HuH-7 (cell line): ENCODE measurements around the gene MROH8.

Experiments used
- DNase-seq: peaks from one replicate; pipeline ENCODE4 v3.0.0; 2011; ENCODE audit warnings: low spot score

The MROH8 gene

GRCh38 chr20:37198932-37199660 lies 19.7 kb upstream of the MROH8 start:
- no peak for DNase-seq

DNA sequence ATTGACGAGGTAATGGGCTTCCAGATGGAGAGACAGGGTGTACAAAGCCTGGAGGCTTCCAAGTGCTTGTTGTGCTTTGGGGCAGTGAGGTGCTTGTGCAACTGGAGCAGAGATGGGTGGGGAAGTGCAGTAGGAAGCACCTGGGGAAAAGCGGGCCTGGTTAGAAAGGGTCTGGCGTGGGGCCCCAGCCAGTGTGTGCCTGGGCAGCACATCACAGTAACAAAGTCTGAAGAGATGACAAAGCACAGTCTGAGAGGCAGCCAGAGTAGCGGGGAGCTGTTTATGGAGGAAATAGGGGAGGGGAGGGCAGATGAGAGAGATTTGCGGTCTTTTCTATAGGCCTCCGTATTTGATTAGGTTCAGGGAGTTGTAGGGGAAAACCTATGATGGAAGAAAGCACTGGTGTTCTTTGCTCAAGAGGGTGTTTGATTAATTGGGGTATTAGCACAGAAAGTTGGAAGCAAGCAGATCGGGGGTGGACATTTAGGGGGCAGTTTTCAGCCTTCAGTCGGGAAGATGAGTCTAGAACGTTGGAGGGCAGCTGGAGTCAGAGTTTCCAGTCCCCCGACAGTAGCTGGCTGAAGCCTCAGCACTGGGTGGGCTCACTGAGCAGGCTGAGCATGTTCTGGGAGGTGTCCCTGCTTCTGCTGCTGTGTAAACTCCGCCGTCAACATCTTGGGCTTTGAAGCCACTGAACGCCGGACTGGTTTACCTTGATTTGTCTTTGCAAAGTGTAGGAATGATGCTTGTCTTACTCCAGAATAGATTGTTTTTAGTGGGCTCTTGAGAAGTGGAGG lies 15.5 kb upstream of the MROH8 start:
- no peak for DNase-seq

GRCh38 chr20:37193821-37194220 lies 14.5 kb upstream of the MROH8 start:
- no peak for DNase-seq

GRCh38 chr20:37193226-37193625 lies 13.9 kb upstream of the MROH8 start:
- no peak for DNase-seq

- peak; percentile 75 for DNase-seq
These were observed 12.9 kb upstream of the MROH8 start for GRCh38 chr20:37192137-37192854.

- no peak for DNase-seq
These were observed 11.2 kb upstream of the MROH8 start for GRCh38 chr20:37190354-37191112.

DNA sequence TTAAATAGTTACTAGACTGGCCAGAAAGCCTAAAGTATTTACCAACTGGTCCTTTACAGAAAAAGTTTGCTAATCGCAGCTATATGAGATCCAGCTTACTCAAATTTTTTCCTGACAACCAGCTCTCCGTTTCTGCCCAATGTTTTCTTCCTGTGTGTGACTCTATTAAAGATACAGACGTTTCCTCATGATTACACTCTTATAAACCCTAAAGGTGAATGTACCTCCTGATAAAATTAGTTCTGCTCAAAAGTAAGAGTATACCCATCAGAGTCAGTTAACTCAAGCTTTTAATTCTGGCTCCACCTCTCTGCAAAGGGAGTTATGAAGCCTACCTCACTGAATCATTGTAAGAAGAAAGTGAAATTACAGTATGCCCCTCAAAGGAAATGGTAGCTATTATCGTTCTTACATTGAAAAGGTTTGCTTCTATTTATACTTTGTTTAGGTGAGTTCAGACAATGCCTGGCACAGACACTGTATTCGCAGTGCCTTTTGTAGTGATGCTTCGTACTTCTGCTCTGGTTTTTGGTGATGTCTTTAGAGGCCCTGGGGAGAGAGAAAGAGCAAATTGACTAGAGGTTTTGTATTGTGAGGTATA lies 10.2 kb upstream of the MROH8 start:
- DNase-seq = no peak

DNA sequence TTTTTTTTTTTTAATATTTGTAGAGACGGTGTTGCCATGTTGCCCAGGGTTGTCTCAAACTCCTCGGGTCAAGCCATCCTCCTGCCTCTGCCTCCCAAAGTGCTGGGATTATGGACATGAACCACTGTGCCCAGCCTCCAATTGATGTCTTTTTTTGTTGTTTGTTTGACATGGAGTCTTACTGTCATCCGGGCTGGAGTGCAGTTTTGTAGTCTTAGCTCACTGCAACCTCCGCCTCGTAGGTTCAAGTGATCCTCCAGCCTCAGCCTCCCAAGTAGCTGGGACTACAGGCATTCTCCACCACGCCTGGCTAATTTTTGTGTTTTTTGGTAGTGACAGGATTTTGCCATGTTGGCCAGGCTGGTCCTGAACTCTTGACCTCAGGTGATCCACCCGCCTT lies 9.4 kb upstream of the MROH8 start:
- DNase-seq = no peak

- no peak for DNase-seq
These were observed 6.3 kb upstream of the MROH8 start for GRCh38 chr20:37185686-37186085.

GRCh38 chr20:37179683-37180524 lies 556 bp upstream of the MROH8 start:
- no peak for DNase-seq

- no peak for DNase-seq
These were observed 6.5 kb downstream of the MROH8 start for GRCh38 chr20:37172836-37173235.

DNA sequence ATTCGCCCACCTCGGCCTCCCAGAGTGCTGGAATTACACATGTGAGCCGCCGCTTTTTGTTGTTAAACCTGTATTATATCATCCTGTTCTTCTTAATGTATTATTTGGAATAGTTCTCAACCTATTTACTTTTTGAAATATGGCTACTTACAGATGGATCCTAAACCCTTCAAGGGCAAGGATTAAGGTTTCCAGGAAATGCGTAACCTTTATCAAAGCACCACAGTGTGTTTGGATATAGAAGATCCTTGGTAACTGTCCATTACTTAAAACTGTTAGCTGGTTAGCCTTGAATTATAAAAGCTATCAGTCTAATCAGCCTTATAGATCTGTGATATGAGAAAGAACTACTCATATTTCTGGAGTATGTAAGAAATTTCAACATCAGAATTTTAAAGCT lies 12.5 kb downstream of the MROH8 start:
- no peak for DNase-seq

GRCh38 chr20:37165031-37165430 lies 14.3 kb downstream of the MROH8 start:
- no peak for DNase-seq

GRCh38 chr20:37163832-37164554 lies 15.4 kb downstream of the MROH8 start:
- DNase-seq = no peak

- DNase-seq = no peak
These were observed 16.7 kb downstream of the MROH8 start for GRCh38 chr20:37162646-37163045.

GRCh38 chr20:37161830-37162549 lies 17.4 kb downstream of the MROH8 start:
- DNase-seq = no peak

DNA sequence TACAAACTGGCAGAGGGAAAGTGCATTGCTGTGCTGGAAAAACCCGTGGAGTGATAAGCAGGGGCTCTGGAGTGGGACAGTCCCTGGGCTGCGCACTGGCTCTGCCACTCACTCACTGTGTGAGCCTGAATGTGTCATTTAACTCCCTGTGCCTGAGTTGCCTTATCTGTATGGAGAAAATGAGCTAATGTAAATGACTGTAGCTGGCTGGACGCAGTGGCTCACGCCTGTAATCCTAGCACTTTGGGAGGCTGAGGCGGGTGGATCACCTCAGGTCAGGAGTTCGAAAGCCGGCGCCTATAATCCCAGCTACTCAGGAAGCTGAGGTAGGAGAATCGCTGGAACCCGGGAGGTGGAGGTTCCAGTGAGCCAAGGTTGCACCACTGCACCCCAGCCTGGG lies 18.7 kb downstream of the MROH8 start:
- no peak for DNase-seq

GRCh38 chr20:37158248-37158647 lies 21.1 kb downstream of the MROH8 start:
- DNase-seq = no peak

DNA sequence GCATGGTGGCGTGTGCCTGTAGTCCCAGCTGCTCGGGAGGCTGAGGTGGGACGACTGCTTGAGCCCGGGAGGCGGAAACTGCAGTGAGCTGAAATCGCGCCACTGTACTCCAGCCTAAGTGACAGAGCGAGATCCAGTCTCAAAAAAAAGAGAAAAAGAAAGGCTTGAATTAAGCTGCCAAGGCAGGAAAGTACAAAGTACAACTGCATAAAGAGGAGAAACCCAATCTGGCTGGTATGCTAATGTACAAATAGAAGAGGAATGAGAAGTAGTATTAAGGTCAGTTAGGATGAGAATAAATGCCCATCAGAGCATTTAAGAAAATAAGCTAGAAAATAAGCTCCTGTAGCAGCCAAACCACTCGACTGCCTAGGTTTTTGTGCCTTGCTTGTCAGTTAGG lies 23.4 kb downstream of the MROH8 start:
- DNase-seq = no peak
